GM13976 (cell line): ENCODE data around the gene SLC9A8.
"Not testable (repeated sequence)": the region's sequence is repeated elsewhere in the genome, so short reads cannot be mapped to it uniquely, and the experiment has no call there.

ENCODE experiments used
- DNase-seq: peaks from one replicate; pipeline ENCODE4 v3.0.0; 2012; ENCODE audit warnings: low spot score
- CTCF ChIP-seq: IDR thresholded peaks from 2 replicates; pipeline ENCODE4 v1.5.1; 2012; ENCODE audit warnings: borderline replicate concordance, mild to moderate bottlenecking; ENCODE audit not compliant: insufficient read depth; ENCODE audit errors: extremely low read depth, missing control alignments, control extremely low read depth
- in situ Hi-C: fragments of 300-500 bp; cut with MboI; formaldehyde crosslinking; loops from one replicate; pipeline ENCODE4 v1.12.0; 2022; ENCODE audit warnings: low sequenced_read_pairs, mixed read lengths, inconsistent platforms; ENCODE audit not compliant: unreplicated experiment

Gene SLC9A8

GRCh38 chr20:49796600-49797343, 15.9 kb upstream of the SLC9A8 start:
- no peak for TF ChIP-seq CTCF
- no peak for DNase-seq
- in situ Hi-C loops: no loop called here

DNA sequence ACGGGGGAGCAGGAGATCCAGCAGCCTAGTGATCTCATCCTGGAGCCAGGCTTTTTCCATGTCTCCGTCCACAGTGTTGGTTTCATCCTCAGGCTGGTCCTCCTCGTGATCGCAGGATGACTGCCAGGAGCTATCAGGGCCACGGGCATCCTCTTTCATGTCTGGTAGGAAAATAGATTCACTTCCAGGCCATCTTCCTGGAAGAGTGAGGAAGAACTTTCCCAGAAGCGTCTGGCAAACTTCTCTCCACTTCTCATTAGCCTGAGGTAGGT, 15.3 kb upstream of the SLC9A8 start:
- in situ Hi-C loops: no loop called here

DNA sequence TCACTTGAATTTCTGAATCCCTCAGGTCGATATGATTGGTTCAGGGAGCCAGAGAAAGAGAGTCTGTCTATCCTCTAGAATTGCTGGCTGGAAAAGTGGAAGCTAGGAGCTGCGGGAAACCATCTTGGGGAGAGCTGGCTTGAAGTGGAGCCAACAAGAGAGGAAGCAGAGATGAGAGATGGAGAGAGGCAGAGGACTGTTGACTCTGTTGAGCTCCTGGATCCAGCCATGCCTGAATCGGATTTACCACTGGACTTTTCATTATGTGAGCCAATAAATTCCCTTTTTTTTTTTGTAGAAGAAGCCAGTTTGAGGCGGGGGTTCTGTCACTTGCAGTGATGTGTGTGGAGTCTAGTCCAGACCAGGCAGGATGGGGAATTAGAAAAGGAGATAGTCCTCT, 13.9 kb upstream of the SLC9A8 start:
- TF ChIP-seq CTCF: no peak
- in situ Hi-C loops: no loop called here
- no peak for DNase-seq

More for the DNA sequence above, 15.3 kb upstream of the SLC9A8 start:
- TF ChIP-seq CTCF: no peak
- no peak for DNase-seq

DNA sequence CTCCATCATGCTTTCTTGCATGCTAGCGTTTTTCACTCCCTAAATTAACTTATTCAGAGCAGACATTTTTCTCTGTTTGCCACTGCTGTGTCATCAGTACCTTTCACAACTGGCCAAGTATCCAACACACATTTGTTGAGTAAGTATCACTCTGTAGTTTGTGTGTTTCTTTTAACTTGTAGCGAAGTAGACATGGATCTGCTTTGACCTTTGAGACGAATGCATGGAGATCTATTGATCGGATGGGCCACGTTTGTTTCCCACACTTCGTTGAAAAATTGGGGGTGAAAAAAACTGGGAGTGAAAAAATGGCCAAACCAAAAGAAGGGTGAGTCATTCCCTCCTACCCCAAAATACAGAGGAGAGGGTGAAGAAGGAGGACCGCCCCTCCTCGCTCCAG, 12.9 kb upstream of the SLC9A8 start:
- no peak for DNase-seq
- in situ Hi-C loops: no loop called here
- no peak for TF ChIP-seq CTCF

GRCh38 chr20:49803418-49803817, 9.2 kb upstream of the SLC9A8 start:
- no peak for DNase-seq
- in situ Hi-C loops: no loop called here

GRCh38 chr20:49804364-49804763, 8.3 kb upstream of the SLC9A8 start:
- in situ Hi-C loops: no loop called here

More at GRCh38 chr20:49803418-49803817, 9.2 kb upstream of the SLC9A8 start:
- no peak for TF ChIP-seq CTCF

GRCh38 chr20:49805224-49805876, 7.3 kb upstream of the SLC9A8 start:
- DNase-seq: peak; percentile 40
- in situ Hi-C loops: not testable (repeated sequence)

More at GRCh38 chr20:49804364-49804763, 8.3 kb upstream of the SLC9A8 start:
- DNase-seq: no peak
- TF ChIP-seq CTCF: no peak
